ENCODE data around the gene ZNF451.

DNA sequence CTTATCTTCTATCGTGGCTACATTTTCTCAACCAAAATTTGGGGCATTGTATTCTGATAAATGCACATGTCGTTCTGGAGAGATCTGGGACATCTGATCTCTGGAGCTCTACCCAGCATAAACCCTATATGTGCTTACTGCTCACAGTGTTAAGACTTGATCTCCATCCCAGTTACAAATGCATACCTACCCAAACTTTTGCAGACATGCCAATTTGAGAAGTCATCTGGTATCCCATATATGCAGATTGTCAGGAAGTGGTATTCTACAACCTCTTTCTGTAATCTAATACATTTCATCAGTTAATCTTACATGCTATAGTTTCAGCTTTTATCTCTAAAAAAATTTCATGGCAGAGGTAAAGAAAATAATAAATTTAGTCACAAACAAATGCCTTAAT, 93.3 kb downstream of the ZNF451 start:
- TF ChIP-seq POLR2A (IDR thresholded peaks at IDR 0.05; ENCODE audit: low read depth, low read length) (no peak), POLR2AphosphoS5 (IDR thresholded peaks at IDR 0.05; ENCODE audit: low read depth, low read length) (no peak)
